HG03469 (cell line): ENCODE data around the gene CCDC51.
"Not testable (repeated sequence)": the region's sequence is repeated elsewhere in the genome, so short reads cannot be mapped to it uniquely, and the experiment has no call there.

ENCODE experiments used
- ATAC-seq: cut with Tn5 transposase; IDR thresholded peaks from one replicate; pipeline ENCODE4 v1.9.1; 2021; ENCODE audit warnings: mild to moderate bottlenecking, moderate library complexity, moderate number of reproducible peaks; ENCODE audit not compliant: unreplicated experiment

Gene CCDC51, protein sequence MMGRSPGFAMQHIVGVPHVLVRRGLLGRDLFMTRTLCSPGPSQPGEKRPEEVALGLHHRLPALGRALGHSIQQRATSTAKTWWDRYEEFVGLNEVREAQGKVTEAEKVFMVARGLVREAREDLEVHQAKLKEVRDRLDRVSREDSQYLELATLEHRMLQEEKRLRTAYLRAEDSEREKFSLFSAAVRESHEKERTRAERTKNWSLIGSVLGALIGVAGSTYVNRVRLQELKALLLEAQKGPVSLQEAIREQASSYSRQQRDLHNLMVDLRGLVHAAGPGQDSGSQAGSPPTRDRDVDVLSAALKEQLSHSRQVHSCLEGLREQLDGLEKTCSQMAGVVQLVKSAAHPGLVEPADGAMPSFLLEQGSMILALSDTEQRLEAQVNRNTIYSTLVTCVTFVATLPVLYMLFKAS

DNA sequence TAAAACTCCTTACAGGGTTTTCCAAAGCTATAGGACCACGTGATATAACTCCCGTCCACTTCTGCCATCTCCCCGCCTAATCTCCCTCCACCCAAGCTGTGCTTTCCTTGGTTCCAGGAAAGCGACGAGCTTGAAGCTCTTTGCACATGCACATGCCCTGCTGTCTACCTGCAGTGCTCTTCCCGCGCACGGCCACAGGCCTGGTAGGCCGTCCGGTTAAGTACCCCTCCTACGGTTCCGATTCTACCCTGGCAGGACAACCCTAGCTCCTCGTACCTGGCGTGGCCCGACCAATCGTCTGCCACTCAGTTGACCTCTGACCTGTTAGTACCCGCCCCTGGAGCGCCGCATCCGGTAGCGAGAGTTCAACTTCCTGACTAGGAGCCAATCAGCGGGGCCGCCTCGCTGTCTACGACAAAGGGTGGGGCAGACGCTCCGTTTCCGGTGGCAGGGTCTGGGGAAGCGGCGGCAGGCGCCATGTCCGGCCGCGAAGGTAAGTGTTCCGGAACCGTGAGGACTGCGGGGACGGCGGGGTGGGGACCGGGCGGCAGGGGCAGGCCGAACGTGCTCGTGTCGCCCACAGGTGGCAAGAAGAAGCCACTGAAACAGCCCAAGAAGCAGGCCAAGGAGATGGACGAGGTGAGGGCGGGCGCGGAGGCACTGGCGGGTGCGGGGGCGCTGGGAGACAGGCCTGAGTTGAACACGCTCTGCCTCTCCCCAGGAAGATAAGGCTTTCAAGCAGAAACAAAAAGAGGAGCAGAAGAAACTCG, at the start of gene CCDC51, which contains the start of gene TMA7:
TSS of gene CCDC51 (minus strand) at position 300 of the 770 bp plus-strand sequence. CDS start 4,991 bp downstream, outside the sequence.
TSS of gene TMA7 (plus strand) at position 438 of the 770 bp plus-strand sequence. CDS start at position 478, 40 bp downstream.
- ATAC-seq: peak; percentile 86

DNA sequence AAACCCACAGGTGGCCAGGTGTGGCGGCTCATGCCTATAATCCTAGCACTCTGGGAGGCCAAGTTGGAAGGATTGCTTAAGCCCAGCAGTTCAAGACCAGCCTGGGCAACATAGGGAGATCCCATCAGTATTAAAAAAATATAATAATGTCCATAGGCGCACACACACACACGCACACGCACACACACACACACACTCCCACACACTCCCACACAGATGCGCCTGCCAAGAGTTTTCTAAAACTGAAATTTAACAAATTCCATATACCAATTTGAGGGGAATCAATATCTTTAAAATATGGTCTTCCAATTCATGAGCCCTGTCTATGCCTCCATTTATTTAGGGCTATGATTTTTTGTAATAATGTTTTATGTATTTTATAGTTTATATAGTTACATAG, 47.0 kb upstream of the CCDC51 start:
- ATAC-seq: no peak

DNA sequence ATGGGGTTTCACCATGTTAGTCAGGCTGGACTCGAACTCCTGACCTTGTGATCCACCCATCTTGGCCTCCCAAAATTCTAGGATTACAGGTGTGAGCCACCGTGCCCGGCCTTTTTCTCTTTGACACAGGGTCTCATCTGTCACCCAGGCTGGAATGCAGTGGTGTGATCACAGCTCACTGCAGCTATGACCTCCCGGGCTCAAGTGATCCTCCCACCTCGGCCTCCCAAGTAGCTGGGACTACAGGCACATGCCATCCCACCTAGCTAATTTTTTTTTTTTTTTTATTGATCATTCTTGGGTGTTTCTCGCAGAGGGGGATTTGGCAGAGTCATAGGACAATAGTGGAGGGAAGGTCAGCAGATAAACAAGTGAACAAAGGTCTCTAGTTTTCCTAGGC, 42.9 kb upstream of the CCDC51 start:
- ATAC-seq: not testable (repeated sequence)

- ATAC-seq: not testable (repeated sequence)
Observed at GRCh38 chr3:48480891-48481290, 41.0 kb upstream of the CCDC51 start.

- ATAC-seq: no peak
Observed at GRCh38 chr3:48478626-48479555, 39.0 kb upstream of the CCDC51 start.

DNA sequence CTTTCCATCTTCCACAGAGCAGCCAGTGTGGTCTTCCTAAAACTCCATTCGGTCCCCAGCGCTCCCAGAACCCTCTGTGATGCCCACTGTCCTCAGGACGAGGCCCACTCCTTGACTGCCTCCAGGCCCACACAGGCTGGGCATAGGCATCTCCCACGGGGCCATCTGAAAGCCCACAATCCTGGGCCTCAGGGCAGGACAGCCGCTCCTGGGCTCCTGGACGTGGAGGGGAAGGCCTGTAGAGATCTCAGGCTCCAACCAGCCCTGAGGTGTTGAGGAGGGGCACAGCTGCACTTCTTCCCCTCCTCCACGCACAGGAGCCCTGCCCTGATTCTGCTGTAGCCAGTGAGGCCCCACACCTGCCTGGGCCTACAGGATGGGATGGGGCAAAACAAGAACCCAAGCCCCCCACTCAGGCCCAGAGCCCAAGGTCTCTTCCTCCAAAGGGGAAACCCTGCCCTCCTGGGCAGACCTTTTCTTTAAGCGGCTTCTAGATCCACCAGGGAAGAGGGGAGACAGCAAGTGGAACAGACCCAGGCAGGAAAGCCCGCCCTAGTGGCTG, 38.1 kb upstream of the CCDC51 start:
- ATAC-seq: no peak

DNA sequence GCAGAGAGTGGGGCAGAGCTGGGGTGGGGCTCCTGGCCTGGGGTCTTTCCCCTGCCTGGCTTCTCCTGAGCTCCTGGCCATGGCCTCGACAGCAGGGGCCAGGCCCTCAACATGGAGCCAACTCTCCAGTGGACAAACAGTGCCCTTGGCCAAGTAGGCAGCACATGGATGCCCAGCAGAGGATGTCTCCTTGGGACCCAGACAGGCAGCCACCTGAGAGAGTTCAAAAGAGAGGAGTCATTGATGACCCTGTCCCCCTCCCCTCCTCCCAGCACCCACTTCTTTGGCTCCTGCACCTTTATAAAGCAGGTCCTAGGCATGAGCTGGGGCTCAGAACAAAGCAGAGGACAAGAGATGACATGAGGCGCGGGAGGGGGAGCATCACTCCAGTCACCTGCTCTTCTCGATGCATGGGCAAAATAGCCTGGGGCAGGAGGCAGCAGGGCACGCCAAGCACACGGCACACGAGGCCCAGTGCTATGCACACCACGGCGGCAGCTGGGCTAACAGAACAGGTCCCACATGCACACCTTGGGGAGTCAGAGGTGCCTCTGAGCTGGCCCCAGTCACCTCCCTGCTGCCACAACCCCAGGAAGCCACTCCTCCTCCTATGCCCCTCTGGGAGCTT, 36.6 kb upstream of the CCDC51 start:
- no peak for ATAC-seq

DNA sequence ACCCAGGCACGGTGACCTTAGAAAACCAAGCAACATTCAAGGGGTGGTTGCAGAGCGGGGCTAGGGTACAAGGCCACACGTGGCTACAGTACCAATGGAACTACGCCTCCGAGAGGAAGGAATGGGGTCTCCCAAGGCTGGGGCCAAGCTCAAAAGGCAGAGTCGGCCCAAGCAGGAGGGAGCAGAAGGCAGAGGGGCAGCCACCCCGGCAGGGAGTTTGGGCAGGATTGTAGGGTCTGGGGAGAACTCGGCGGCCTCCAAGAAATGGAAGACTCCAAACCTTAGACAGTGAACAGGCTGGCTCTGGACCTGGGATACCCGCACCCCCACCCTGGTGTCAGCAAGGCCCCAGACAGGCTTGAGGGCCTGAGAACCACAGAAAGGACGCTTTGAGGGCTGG, 35.3 kb upstream of the CCDC51 start:
- ATAC-seq: no peak

DNA sequence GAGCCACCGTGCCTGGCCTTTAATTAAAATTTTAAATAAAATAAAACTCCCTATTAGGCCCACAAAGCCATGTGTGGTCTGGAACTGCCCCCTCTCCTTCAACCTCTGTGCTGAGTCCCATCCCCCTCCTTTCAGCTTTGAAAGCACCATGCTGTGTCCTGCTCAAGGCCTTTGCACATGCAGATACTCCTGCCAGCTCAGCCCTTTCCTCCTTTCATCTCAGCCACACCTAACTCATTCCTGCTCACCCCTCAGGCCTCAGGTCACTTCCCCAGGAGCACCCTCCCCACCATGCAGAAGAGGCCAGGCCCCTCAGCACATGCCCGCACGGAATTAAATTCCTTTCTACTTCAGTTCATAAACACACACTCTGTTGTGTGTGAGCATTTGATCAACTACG, 34.7 kb upstream of the CCDC51 start:
- no peak for ATAC-seq

GRCh38 chr3:48474031-48474430, 34.1 kb upstream of the CCDC51 start:
- not testable (repeated sequence) for ATAC-seq

DNA sequence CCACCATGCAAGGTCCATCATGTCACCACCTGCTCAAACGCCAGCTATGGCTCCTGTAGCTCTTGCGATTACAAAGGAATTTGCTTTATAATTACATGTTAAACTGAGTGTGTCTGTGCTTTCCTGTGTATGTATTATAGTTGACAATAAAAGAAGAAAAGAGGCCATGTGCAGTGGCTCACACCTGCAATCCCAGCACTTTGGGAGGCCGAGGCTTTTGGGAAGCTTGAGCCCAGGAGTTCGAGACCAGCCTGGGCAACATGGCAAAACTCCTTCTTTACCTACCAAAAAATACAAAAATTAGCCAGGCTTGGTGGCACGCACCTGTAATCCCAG, 33.7 kb upstream of the CCDC51 start:
- ATAC-seq: no peak

- ATAC-seq: peak; percentile 61
Observed at GRCh38 chr3:48472923-48473616, 33.2 kb upstream of the CCDC51 start.

DNA sequence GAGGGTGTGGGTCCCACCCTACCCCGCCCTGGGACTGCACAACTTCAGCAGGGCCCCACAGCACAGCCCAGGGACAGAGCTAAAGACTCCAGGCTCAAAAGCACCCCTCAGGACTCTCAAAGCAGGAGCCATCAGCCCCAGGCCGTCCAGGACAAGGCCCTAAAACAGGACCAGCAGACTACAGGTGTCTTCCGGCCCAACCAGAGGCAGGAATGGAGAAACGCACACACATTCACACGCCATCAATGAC, 32.7 kb upstream of the CCDC51 start:
- no peak for ATAC-seq

DNA sequence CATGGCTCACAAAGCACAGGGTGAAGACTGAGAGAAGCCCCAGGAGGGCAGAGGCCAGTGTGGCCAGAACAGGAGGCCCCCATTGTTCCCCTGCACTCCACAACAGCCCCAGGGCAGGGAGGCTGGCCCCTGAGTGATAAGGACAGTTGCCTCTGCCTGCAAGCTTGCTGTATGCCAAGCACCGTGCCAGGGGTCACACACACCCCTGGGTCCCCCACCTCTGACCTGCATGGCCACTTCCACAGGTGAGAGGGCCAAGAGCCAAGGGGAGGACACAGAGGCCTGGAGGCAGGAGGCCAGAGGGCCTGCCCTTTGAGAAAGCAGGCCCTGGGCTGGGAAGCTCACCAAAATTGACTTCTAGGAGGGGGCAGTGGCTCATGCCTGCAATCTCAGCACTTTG, 30.4 kb upstream of the CCDC51 start:
- ATAC-seq: no peak

GRCh38 chr3:48469046-48469915, 29.4 kb upstream of the CCDC51 start:
- ATAC-seq: no peak

GRCh38 chr3:48468329-48468731, 28.4 kb upstream of the CCDC51 start:
- no peak for ATAC-seq

DNA sequence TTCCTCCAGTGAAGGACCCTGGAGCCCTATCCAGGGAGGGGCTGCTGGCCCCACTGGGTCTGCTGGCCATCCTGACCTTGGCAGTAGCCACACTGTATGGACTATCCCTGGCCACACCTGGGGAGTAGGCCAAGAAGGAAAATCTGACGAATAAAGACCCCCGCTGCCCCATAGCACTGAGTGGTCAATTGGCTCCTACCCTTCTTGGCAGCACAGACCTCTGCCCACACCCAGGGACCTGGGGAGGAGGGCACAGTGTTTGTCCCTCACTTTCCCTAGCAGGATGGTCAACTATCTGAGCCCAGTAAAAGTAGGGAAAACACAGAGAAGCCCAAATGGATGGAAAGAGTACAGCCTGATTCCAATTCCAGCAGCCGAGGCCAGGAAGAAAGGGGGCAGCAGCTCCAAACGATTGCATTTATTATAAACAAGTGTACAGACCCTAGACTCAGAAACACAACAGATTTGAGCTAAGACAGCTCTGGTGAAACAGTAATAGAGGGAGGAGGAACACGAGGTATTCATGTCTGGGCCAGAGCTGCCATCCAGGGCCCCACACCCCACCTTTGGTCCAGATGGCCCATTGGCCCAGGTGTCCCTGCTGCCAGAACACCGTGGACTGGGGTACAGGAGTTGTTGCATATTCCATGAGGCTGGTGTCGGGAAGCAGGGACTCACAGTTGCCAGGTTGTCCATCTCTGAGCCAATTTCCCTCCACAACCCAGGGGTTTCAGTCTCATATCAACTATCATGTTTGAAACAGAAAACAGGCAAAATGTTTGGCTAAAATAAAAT, 27.8 kb upstream of the CCDC51 start:
- no peak for ATAC-seq

- no peak for ATAC-seq
Observed at GRCh38 chr3:48467110-48467454, 27.2 kb upstream of the CCDC51 start.
